ENCODE data around the gene ZNF564. TPM values are rescaled to one million over a fixed set of nuclear protein-coding genes. Genes with fewer than 3 reads are reported as not detected.
A peak's percentile ranks its signal among the peaks of the same experiment; 100 is the strongest.

The ZNF564 gene
- total and polyA plus RNA-seq, 9 donors, result 3.9 to 11.7 (median 4.3) TPM

- WGBS (ENCODE audit: insufficient coverage), result 0% methylated on average over 7 of the region's 13 CpGs
- H3K36me3 ChIP-seq (ENCODE audit: control insufficient read depth, insufficient read depth, low read length), result no peaks in the 10 kb centered on the region
- peak overlapping the region; percentile 59 for H3K27ac ChIP-seq (ENCODE audit: low read length)
- no peaks in the 10 kb centered on the region for H3K9me3 ChIP-seq (replicated peaks; ENCODE audit: control insufficient read depth, low read depth, low read length)
- peak overlapping the region; percentile 57 for H3K4me3 ChIP-seq (ENCODE audit: low read length)
- peaks cover 11% of the 10 kb centered on the region for H3K4me1 ChIP-seq (ENCODE audit: control insufficient read depth, insufficient read depth, low read length)
- no peaks in the 10 kb centered on the region for H3K27me3 ChIP-seq (ENCODE audit: control insufficient read depth, insufficient read depth, low read length)
- DNase-seq, result no peak
Observed at GRCh38 chr19:12484011-12484370, 67.3 kb downstream of the ZNF564 start.

GRCh38 chr19:12482509-12482886 is 68.8 kb downstream of the ZNF564 start:
- H3K27ac ChIP-seq (ENCODE audit: low read length), result no peak overlapping the region
- DNase-seq, result no peak
- H3K4me3 ChIP-seq (ENCODE audit: low read length), result no peak overlapping the region
- H3K9me3 ChIP-seq (replicated peaks; ENCODE audit: control insufficient read depth, low read depth, low read length), result no peaks in the 10 kb centered on the region
- WGBS (ENCODE audit: insufficient coverage), result 83% methylated on average over 1 of the region's 2 CpGs
- no peaks in the 10 kb centered on the region for H3K27me3 ChIP-seq (ENCODE audit: control insufficient read depth, insufficient read depth, low read length)
- H3K36me3 ChIP-seq (ENCODE audit: control insufficient read depth, insufficient read depth, low read length), result no peaks in the 10 kb centered on the region
- H3K4me1 ChIP-seq (ENCODE audit: control insufficient read depth, insufficient read depth, low read length), result peaks cover 11% of the 10 kb centered on the region

- WGBS (ENCODE audit: insufficient coverage), result 38% methylated on average over 1 of the region's 4 CpGs
- DNase-seq, result no peak
- Histone ChIP-seq H3K4me1 (ENCODE audit: control insufficient read depth, insufficient read depth, low read length) (peaks cover 11% of the 10 kb centered on the region), H3K27me3 (ENCODE audit: control insufficient read depth, insufficient read depth, low read length) (no peaks in the 10 kb centered on the region), H3K27ac (ENCODE audit: low read length) (no peak overlapping the region), H3K4me3 (ENCODE audit: low read length) (no peak overlapping the region), H3K9me3 (replicated peaks; ENCODE audit: control insufficient read depth, low read depth, low read length) (no peaks in the 10 kb centered on the region), H3K36me3 (ENCODE audit: control insufficient read depth, insufficient read depth, low read length) (no peaks in the 10 kb centered on the region)
Observed at GRCh38 chr19:12481781-12482508, 69.3 kb downstream of the ZNF564 start.

- 72% methylated on average over 2 of the region's 5 CpGs for WGBS (ENCODE audit: insufficient coverage)
- no peaks in the 10 kb centered on the region for H3K36me3 ChIP-seq (ENCODE audit: control insufficient read depth, insufficient read depth, low read length)
- H3K4me1 ChIP-seq (ENCODE audit: control insufficient read depth, insufficient read depth, low read length), result peaks cover 3% of the 10 kb centered on the region
- no peak overlapping the region for H3K27ac ChIP-seq (ENCODE audit: low read length)
- H3K9me3 ChIP-seq (replicated peaks; ENCODE audit: control insufficient read depth, low read depth, low read length), result peaks cover 2% of the 10 kb centered on the region
- H3K27me3 ChIP-seq (ENCODE audit: control insufficient read depth, insufficient read depth, low read length), result no peaks in the 10 kb centered on the region
- H3K4me3 ChIP-seq (ENCODE audit: low read length), result no peak overlapping the region
- DNase-seq, result no peak
Observed at GRCh38 chr19:12478234-12478941, 72.9 kb downstream of the ZNF564 start.

Other genes with a start within 250 kb of the ZNF564 start
- 4.1 TPM for gene ZNF563, start 217.8 kb downstream of the ZNF564 start, total RNA-seq
- 1 to 10 TPM; 1.7 to 3.3 (median 2.0) TPM for gene ZNF563, start 217.8 kb downstream of the ZNF564 start, polyA plus RNA-seq (ENCODE audit: insufficient read depth in 1 of 8, insufficient read length in 8 of 8, low replicate concordance in 1 of 8)
- gene ZNF442, start 185.8 kb downstream of the ZNF564 start, total RNA-seq, result 4.7 TPM
- gene ZNF442, start 185.8 kb downstream of the ZNF564 start, polyA plus RNA-seq (ENCODE audit: insufficient read depth in 1 of 8, insufficient read length in 8 of 8, low replicate concordance in 1 of 8), result 1 to 10 TPM; 1.5 to 2.8 (median 2.0) TPM
- gene ZNF799, start 150.2 kb downstream of the ZNF564 start, total RNA-seq, result 5.9 TPM
- 1 to 10 TPM; 3.7 to 5.2 (median 4.5) TPM for gene ZNF799, start 150.2 kb downstream of the ZNF564 start, polyA plus RNA-seq (ENCODE audit: insufficient read depth in 1 of 8, insufficient read length in 8 of 8, low replicate concordance in 1 of 8)
- 5.4 TPM for gene ZNF443, start 110.5 kb downstream of the ZNF564 start, total RNA-seq
- 1 to 10 TPM; 2.5 to 4.4 (median 3.3) TPM for gene ZNF443, start 110.5 kb downstream of the ZNF564 start, polyA plus RNA-seq (ENCODE audit: insufficient read depth in 1 of 8, insufficient read length in 8 of 8, low replicate concordance in 1 of 8)
- gene ZNF709, start 66.7 kb downstream of the ZNF564 start, total RNA-seq, result 5.4 TPM
- gene ZNF709, start 66.7 kb downstream of the ZNF564 start, polyA plus RNA-seq (ENCODE audit: insufficient read depth in 1 of 8, insufficient read length in 8 of 8, low replicate concordance in 1 of 8), result 1 to 10 TPM; 1.2 to 3.7 (median 2.4) TPM
- gene ZNF490, start 59.3 kb upstream of the ZNF564 start, total RNA-seq, result 4.8 TPM
- 1 to 10 TPM; 1.6 to 3.9 (median 2.5) TPM for gene ZNF490, start 59.3 kb upstream of the ZNF564 start, polyA plus RNA-seq (ENCODE audit: insufficient read depth in 1 of 8, insufficient read length in 8 of 8, low replicate concordance in 1 of 8)
- 12.3 TPM for gene ZNF791, start 59.4 kb upstream of the ZNF564 start, total RNA-seq
- 10 to 100 TPM in 7 of 8 donors, 1 to 10 TPM in 1; 7.5 to 13.6 (median 11.7) TPM for gene ZNF791, start 59.4 kb upstream of the ZNF564 start, polyA plus RNA-seq (ENCODE audit: insufficient read depth in 1 of 8, insufficient read length in 8 of 8, low replicate concordance in 1 of 8)
- gene MAN2B1, start 115.3 kb upstream of the ZNF564 start, total RNA-seq, result 23.5 TPM
- 10 to 100 TPM; 26.7 to 39.9 (median 31.9) TPM for gene MAN2B1, start 115.3 kb upstream of the ZNF564 start, polyA plus RNA-seq (ENCODE audit: insufficient read depth in 1 of 8, insufficient read length in 8 of 8, low replicate concordance in 1 of 8)
- gene WDR83, start 115.3 kb upstream of the ZNF564 start, total RNA-seq, result 6.8 TPM
- 10 to 100 TPM in 6 of 8 donors, 1 to 10 TPM in 2; 8.8 to 16.0 (median 13.1) TPM for gene WDR83, start 115.3 kb upstream of the ZNF564 start, polyA plus RNA-seq (ENCODE audit: insufficient read depth in 1 of 8, insufficient read length in 8 of 8, low replicate concordance in 1 of 8)
- gene DHPS, start 130.4 kb upstream of the ZNF564 start, total RNA-seq, result 68.0 TPM
- gene DHPS, start 130.4 kb upstream of the ZNF564 start, polyA plus RNA-seq (ENCODE audit: insufficient read depth in 1 of 8, insufficient read length in 8 of 8, low replicate concordance in 1 of 8), result 10 to 100 TPM; 55.2 to 73.4 (median 63.3) TPM
- gene GNG14, start 136.5 kb upstream of the ZNF564 start, total RNA-seq, result not detected
- gene GNG14, start 136.5 kb upstream of the ZNF564 start, polyA plus RNA-seq (ENCODE audit: insufficient read depth in 1 of 8, insufficient read length in 8 of 8, low replicate concordance in 1 of 8), result under 1 TPM in 1 of 8 donors, not detected in 7; 0.33 TPM
- 3.9 TPM for gene FBXW9, start 145.1 kb upstream of the ZNF564 start, total RNA-seq
- gene FBXW9, start 145.1 kb upstream of the ZNF564 start, polyA plus RNA-seq (ENCODE audit: insufficient read depth in 1 of 8, insufficient read length in 8 of 8, low replicate concordance in 1 of 8), result 1 to 10 TPM; 4.1 to 5.7 (median 4.7) TPM
- gene TNPO2, start 172.4 kb upstream of the ZNF564 start, total RNA-seq, result 19.6 TPM
- 10 to 100 TPM; 45.9 to 68.6 (median 56.5) TPM for gene TNPO2, start 172.4 kb upstream of the ZNF564 start, polyA plus RNA-seq (ENCODE audit: insufficient read depth in 1 of 8, insufficient read length in 8 of 8, low replicate concordance in 1 of 8)
- 208 TPM for gene TRIR, start 183.2 kb upstream of the ZNF564 start, total RNA-seq
- gene TRIR, start 183.2 kb upstream of the ZNF564 start, polyA plus RNA-seq (ENCODE audit: insufficient read depth in 1 of 8, insufficient read length in 8 of 8, low replicate concordance in 1 of 8), result 100 to 1,000 TPM; 188 to 237 (median 203) TPM
- 37.6 TPM for gene GET3, start 186.0 kb upstream of the ZNF564 start, total RNA-seq
- gene GET3, start 186.0 kb upstream of the ZNF564 start, polyA plus RNA-seq (ENCODE audit: insufficient read depth in 1 of 8, insufficient read length in 8 of 8, low replicate concordance in 1 of 8), result 10 to 100 TPM; 42.8 to 58.7 (median 51.6) TPM
- not detected for gene BEST2, start 200.3 kb upstream of the ZNF564 start, total RNA-seq
- under 1 TPM in 2 of 8 donors, not detected in 6; 0.13 to 0.16 TPM for gene BEST2, start 200.3 kb upstream of the ZNF564 start, polyA plus RNA-seq (ENCODE audit: insufficient read depth in 1 of 8, insufficient read length in 8 of 8, low replicate concordance in 1 of 8)
- gene HOOK2, start 224.1 kb upstream of the ZNF564 start, total RNA-seq, result 19.1 TPM
- 10 to 100 TPM; 13.1 to 40.8 (median 24.0) TPM for gene HOOK2, start 224.1 kb upstream of the ZNF564 start, polyA plus RNA-seq (ENCODE audit: insufficient read depth in 1 of 8, insufficient read length in 8 of 8, low replicate concordance in 1 of 8)
- gene JUNB, start 240.0 kb upstream of the ZNF564 start, total RNA-seq, result 39.1 TPM
- 100 to 1,000 TPM in 1 of 8 donors, 10 to 100 TPM in 7; 17.8 to 157 (median 66.9) TPM for gene JUNB, start 240.0 kb upstream of the ZNF564 start, polyA plus RNA-seq (ENCODE audit: insufficient read depth in 1 of 8, insufficient read length in 8 of 8, low replicate concordance in 1 of 8)